Activated CD4-positive, CD25-positive, alpha-beta regulatory T cell treated with anti-CD3 and anti-CD28 coated beads, Interleukin-2, amount 50 U/mL, for 16 hours (primary cell): Measurements from ENCODE around the gene CASR.

Source experiments
- DNase-seq: peaks from one replicate; pipeline ENCODE4 v3.0.0-alpha.2; 2020; ENCODE audit warnings: low read depth, low spot score

Gene CASR

GRCh38 chr3:122213650-122214049 is 30.2 kb downstream of the CASR start:
- no peak for DNase-seq

GRCh38 chr3:122214711-122215110 is 31.2 kb downstream of the CASR start:
- DNase-seq = no peak

- DNase-seq = no peak
Measured at GRCh38 chr3:122215592-122216298, 32.3 kb downstream of the CASR start.

- no peak for DNase-seq
Measured at GRCh38 chr3:122217901-122218300, 34.4 kb downstream of the CASR start.

GRCh38 chr3:122219242-122219872 is 35.9 kb downstream of the CASR start:
- no peak for DNase-seq

- DNase-seq = no peak
Measured at GRCh38 chr3:122227036-122227781, 43.7 kb downstream of the CASR start.

GRCh38 chr3:122230174-122230573 is 46.7 kb downstream of the CASR start:
- no peak for DNase-seq

GRCh38 chr3:122231465-122232157 is 48.1 kb downstream of the CASR start:
- DNase-seq = no peak

- no peak for DNase-seq
Measured at GRCh38 chr3:122232485-122232884, 49.0 kb downstream of the CASR start.

- DNase-seq = no peak
Measured at GRCh38 chr3:122233101-122233952, 49.9 kb downstream of the CASR start.

- no peak for DNase-seq
Measured at GRCh38 chr3:122234117-122234516, 50.6 kb downstream of the CASR start.

- no peak for DNase-seq
Measured at GRCh38 chr3:122235147-122235546, 51.7 kb downstream of the CASR start.

GRCh38 chr3:122239112-122239511 is 55.6 kb downstream of the CASR start:
- DNase-seq = no peak

GRCh38 chr3:122245513-122246174 is 62.2 kb downstream of the CASR start:
- DNase-seq = no peak

GRCh38 chr3:122246199-122246598 is 62.7 kb downstream of the CASR start:
- no peak for DNase-seq

- no peak for DNase-seq
Measured at GRCh38 chr3:122247087-122247824, 63.8 kb downstream of the CASR start.

- no peak for DNase-seq
Measured at GRCh38 chr3:122247825-122248185, 64.3 kb downstream of the CASR start.

GRCh38 chr3:122251428-122251827 is 68.0 kb downstream of the CASR start:
- no peak for DNase-seq

GRCh38 chr3:122253581-122253980 is 70.1 kb downstream of the CASR start:
- no peak for DNase-seq
